ENCODE measurements around the gene MICALL1.

Gene MICALL1

GRCh38 chr22:37892566-37893335 lies 13.3 kb upstream of the MICALL1 start:
- Histone ChIP-seq H3K36me3 (ENCODE audit: control insufficient read depth, insufficient read depth, low read length, severe bottlenecking) (peaks cover 31% of the 10 kb centered on the region), H3K27me3 (replicated peaks; ENCODE audit: control insufficient read depth, insufficient read depth, low read length) (no peaks in the 10 kb centered on the region), H3K4me3 (ENCODE audit: low read length) (no peak overlapping the region), H3K4me1 (ENCODE audit: control insufficient read depth, insufficient read depth, low read length) (peaks cover 57% of the 10 kb centered on the region), H3K9me3 (ENCODE audit: control insufficient read depth, low read length) (no peaks in the 10 kb centered on the region), H3K9ac (ENCODE audit: low read length) (peak overlapping the region; percentile 8)
- no peak for DNase-seq (ENCODE audit: low read depth)

- Histone ChIP-seq H3K9me3 (ENCODE audit: control insufficient read depth, low read length) (no peaks in the 10 kb centered on the region), H3K36me3 (ENCODE audit: control insufficient read depth, insufficient read depth, low read length, severe bottlenecking) (peaks cover 24% of the 10 kb centered on the region), H3K4me1 (ENCODE audit: control insufficient read depth, insufficient read depth, low read length) (peaks cover 58% of the 10 kb centered on the region), H3K9ac (ENCODE audit: low read length) (no peak overlapping the region), H3K4me3 (ENCODE audit: low read length) (no peak overlapping the region), H3K27me3 (replicated peaks; ENCODE audit: control insufficient read depth, insufficient read depth, low read length) (no peaks in the 10 kb centered on the region)
- DNase-seq (ENCODE audit: low read depth), result no peak
Measured at GRCh38 chr22:37893583-37893983, 12.5 kb upstream of the MICALL1 start.

GRCh38 chr22:37894939-37895670 lies 11.0 kb upstream of the MICALL1 start:
- H3K36me3 ChIP-seq (ENCODE audit: control insufficient read depth, insufficient read depth, low read length, severe bottlenecking), result peaks cover 9% of the 10 kb centered on the region
- no peak for DNase-seq (ENCODE audit: low read depth)
- no peak overlapping the region for H3K4me3 ChIP-seq (ENCODE audit: low read length)
- no peak overlapping the region for H3K9ac ChIP-seq (ENCODE audit: low read length)
- no peaks in the 10 kb centered on the region for H3K9me3 ChIP-seq (ENCODE audit: control insufficient read depth, low read length)
- H3K4me1 ChIP-seq (ENCODE audit: control insufficient read depth, insufficient read depth, low read length), result peaks cover 64% of the 10 kb centered on the region
- no peaks in the 10 kb centered on the region for H3K27me3 ChIP-seq (replicated peaks; ENCODE audit: control insufficient read depth, insufficient read depth, low read length)

GRCh38 chr22:37896181-37896592 lies 9.9 kb upstream of the MICALL1 start:
- Histone ChIP-seq H3K9ac (ENCODE audit: low read length) (peak overlapping the region; percentile 65), H3K36me3 (ENCODE audit: control insufficient read depth, insufficient read depth, low read length, severe bottlenecking) (peaks cover 6% of the 10 kb centered on the region), H3K27me3 (replicated peaks; ENCODE audit: control insufficient read depth, insufficient read depth, low read length) (no peaks in the 10 kb centered on the region), H3K9me3 (ENCODE audit: control insufficient read depth, low read length) (no peaks in the 10 kb centered on the region), H3K4me1 (ENCODE audit: control insufficient read depth, insufficient read depth, low read length) (peaks cover 64% of the 10 kb centered on the region), H3K4me3 (ENCODE audit: low read length) (no peak overlapping the region)
- DNase-seq (ENCODE audit: low read depth), result no peak

GRCh38 chr22:37896939-37897338 lies 9.2 kb upstream of the MICALL1 start:
- Histone ChIP-seq H3K27me3 (replicated peaks; ENCODE audit: control insufficient read depth, insufficient read depth, low read length) (no peaks in the 10 kb centered on the region), H3K36me3 (ENCODE audit: control insufficient read depth, insufficient read depth, low read length, severe bottlenecking) (peaks cover 2% of the 10 kb centered on the region), H3K4me3 (ENCODE audit: low read length) (no peak overlapping the region), H3K4me1 (ENCODE audit: control insufficient read depth, insufficient read depth, low read length) (peaks cover 59% of the 10 kb centered on the region), H3K9me3 (ENCODE audit: control insufficient read depth, low read length) (no peaks in the 10 kb centered on the region), H3K9ac (ENCODE audit: low read length) (peak overlapping the region; percentile 65)
- DNase-seq (ENCODE audit: low read depth), result no peak

- H3K4me3 ChIP-seq (ENCODE audit: low read length), result no peak overlapping the region
- no peak for DNase-seq (ENCODE audit: low read depth)
- no peaks in the 10 kb centered on the region for H3K27me3 ChIP-seq (replicated peaks; ENCODE audit: control insufficient read depth, insufficient read depth, low read length)
- no peak overlapping the region for H3K9ac ChIP-seq (ENCODE audit: low read length)
- H3K9me3 ChIP-seq (ENCODE audit: control insufficient read depth, low read length), result no peaks in the 10 kb centered on the region
- no peaks in the 10 kb centered on the region for H3K36me3 ChIP-seq (ENCODE audit: control insufficient read depth, insufficient read depth, low read length, severe bottlenecking)
- peaks cover 50% of the 10 kb centered on the region for H3K4me1 ChIP-seq (ENCODE audit: control insufficient read depth, insufficient read depth, low read length)
Measured at GRCh38 chr22:37897807-37898206, 8.3 kb upstream of the MICALL1 start.

- Histone ChIP-seq H3K4me1 (ENCODE audit: control insufficient read depth, insufficient read depth, low read length) (peaks cover 42% of the 10 kb centered on the region), H3K9me3 (ENCODE audit: control insufficient read depth, low read length) (no peaks in the 10 kb centered on the region), H3K4me3 (ENCODE audit: low read length) (no peak overlapping the region), H3K27me3 (replicated peaks; ENCODE audit: control insufficient read depth, insufficient read depth, low read length) (no peaks in the 10 kb centered on the region), H3K9ac (ENCODE audit: low read length) (peak overlapping the region; percentile 9), H3K36me3 (ENCODE audit: control insufficient read depth, insufficient read depth, low read length, severe bottlenecking) (no peaks in the 10 kb centered on the region)
- DNase-seq (ENCODE audit: low read depth), result peak; percentile 48
Measured at GRCh38 chr22:37898441-37899181, 7.5 kb upstream of the MICALL1 start.

GRCh38 chr22:37904572-37905533 lies 1.2 kb upstream of the MICALL1 start:
- Histone ChIP-seq H3K4me3 (ENCODE audit: low read length) (peak overlapping the region; percentile 91), H3K4me1 (ENCODE audit: control insufficient read depth, insufficient read depth, low read length) (peaks cover 38% of the 10 kb centered on the region), H3K36me3 (ENCODE audit: control insufficient read depth, insufficient read depth, low read length, severe bottlenecking) (no peaks in the 10 kb centered on the region), H3K9me3 (ENCODE audit: control insufficient read depth, low read length) (no peaks in the 10 kb centered on the region), H3K27me3 (replicated peaks; ENCODE audit: control insufficient read depth, insufficient read depth, low read length) (no peaks in the 10 kb centered on the region), H3K9ac (ENCODE audit: low read length) (peak overlapping the region; percentile 90)
- DNase-seq (ENCODE audit: low read depth), result peak; percentile 94

GRCh38 chr22:37906364-37907008 lies 389 bp downstream of the MICALL1 start:
- no peaks in the 10 kb centered on the region for H3K27me3 ChIP-seq (replicated peaks; ENCODE audit: control insufficient read depth, insufficient read depth, low read length)
- DNase-seq (ENCODE audit: low read depth), result peak; percentile 51
- peaks cover 7% of the 10 kb centered on the region for H3K36me3 ChIP-seq (ENCODE audit: control insufficient read depth, insufficient read depth, low read length, severe bottlenecking)
- H3K4me3 ChIP-seq (ENCODE audit: low read length), result peak overlapping the region; percentile 91
- H3K4me1 ChIP-seq (ENCODE audit: control insufficient read depth, insufficient read depth, low read length), result peaks cover 42% of the 10 kb centered on the region
- H3K9ac ChIP-seq (ENCODE audit: low read length), result peak overlapping the region; percentile 90
- H3K9me3 ChIP-seq (ENCODE audit: control insufficient read depth, low read length), result no peaks in the 10 kb centered on the region
